GM20431 (cell line): ENCODE measurements around the gene MAGI2.

Experiments used
- in situ Hi-C: fragments of 300-500 bp; cut with MseI, MboI; formaldehyde crosslinking; loops from one replicate; pipeline ENCODE4 v1.15.0; 2020; ENCODE audit warnings: low sequenced_read_pairs; ENCODE audit not compliant: unreplicated experiment

The MAGI2 gene

GRCh38 chr7:79211724-79212123 lies 241.7 kb downstream of the MAGI2 start:
- in situ Hi-C loops, result no loop called here

GRCh38 chr7:79199961-79200360 lies 253.5 kb downstream of the MAGI2 start:
- in situ Hi-C loops, result no loop called here

- in situ Hi-C loops, result no loop called here
Observed at GRCh38 chr7:79199266-79199665, 254.2 kb downstream of the MAGI2 start.

- in situ Hi-C loops, result no loop called here
Observed at GRCh38 chr7:79185605-79186004, 267.9 kb downstream of the MAGI2 start.

GRCh38 chr7:79182283-79182682 lies 271.2 kb downstream of the MAGI2 start:
- in situ Hi-C loops, result no loop called here

GRCh38 chr7:79180533-79180932 lies 272.9 kb downstream of the MAGI2 start:
- in situ Hi-C loops, result no loop called here

- in situ Hi-C loops, result no loop called here
Observed at GRCh38 chr7:79176859-79177477, 276.5 kb downstream of the MAGI2 start.

GRCh38 chr7:79175374-79175773 lies 278.1 kb downstream of the MAGI2 start:
- in situ Hi-C loops, result no loop called here

- in situ Hi-C loops, result no loop called here
Observed at GRCh38 chr7:79165225-79165624, 288.2 kb downstream of the MAGI2 start.

GRCh38 chr7:79159040-79159664 lies 294.3 kb downstream of the MAGI2 start:
- in situ Hi-C loops, result no loop called here

GRCh38 chr7:79157281-79157680 lies 296.2 kb downstream of the MAGI2 start:
- in situ Hi-C loops, result no loop called here

GRCh38 chr7:79149831-79150230 lies 303.6 kb downstream of the MAGI2 start:
- in situ Hi-C loops, result no loop called here

GRCh38 chr7:79142706-79143105 lies 310.8 kb downstream of the MAGI2 start:
- in situ Hi-C loops, result no loop called here

- in situ Hi-C loops, result no loop called here
Observed at GRCh38 chr7:79141252-79141651, 312.2 kb downstream of the MAGI2 start.

- in situ Hi-C loops, result no loop called here
Observed at GRCh38 chr7:79137942-79138341, 315.5 kb downstream of the MAGI2 start.

GRCh38 chr7:79132844-79133451 lies 320.5 kb downstream of the MAGI2 start:
- in situ Hi-C loops, result no loop called here

GRCh38 chr7:79130715-79131114 lies 322.8 kb downstream of the MAGI2 start:
- in situ Hi-C loops, result no loop called here

- in situ Hi-C loops, result no loop called here
Observed at GRCh38 chr7:79124331-79124730, 329.1 kb downstream of the MAGI2 start.

- in situ Hi-C loops, result no loop called here
Observed at GRCh38 chr7:79118143-79118542, 335.3 kb downstream of the MAGI2 start.

GRCh38 chr7:79096361-79096805 lies 357.1 kb downstream of the MAGI2 start:
- in situ Hi-C loops, result no loop called here

GRCh38 chr7:79093421-79093820 lies 360.0 kb downstream of the MAGI2 start:
- in situ Hi-C loops, result no loop called here

- in situ Hi-C loops, result no loop called here
Observed at GRCh38 chr7:79091661-79092060, 361.8 kb downstream of the MAGI2 start.
